DMS114 treated with DMSO at 0.1 percent for 48 hours (cell line): ENCODE results near the gene SF3B5.
"Not testable (repeated sequence)": the region's sequence is repeated elsewhere in the genome, so short reads cannot be mapped to it uniquely, and the experiment has no call there.

ENCODE experiments used
- DNase-seq: peaks from one replicate; lab custom pipeline; 2025; ENCODE audit not compliant: unreplicated experiment; lab: John Stamatoyannopoulos, UW

The SF3B5 gene

GRCh38 chr6:144106206-144106605, 10.8 kb upstream of the SF3B5 start:
- DNase-seq = no peak

GRCh38 chr6:144104898-144105487, 9.6 kb upstream of the SF3B5 start:
- DNase-seq = peak; percentile 43

GRCh38 chr6:144104488-144104887, 9.1 kb upstream of the SF3B5 start:
- DNase-seq = no peak

- DNase-seq = no peak
Measured at GRCh38 chr6:144103026-144103563, 7.7 kb upstream of the SF3B5 start.

- no peak for DNase-seq
Measured at GRCh38 chr6:144098993-144099392, 3.6 kb upstream of the SF3B5 start.

- DNase-seq = no peak
Measured at GRCh38 chr6:144094731-144095133, 641 bp downstream of the SF3B5 start.

GRCh38 chr6:144093658-144094057, 1.7 kb downstream of the SF3B5 start:
- DNase-seq = no peak

GRCh38 chr6:144093236-144093635, 2.1 kb downstream of the SF3B5 start:
- no peak for DNase-seq

- no peak for DNase-seq
Measured at GRCh38 chr6:144090384-144090783, 5.0 kb downstream of the SF3B5 start.

GRCh38 chr6:144087789-144088426, 7.5 kb downstream of the SF3B5 start:
- DNase-seq = no peak

GRCh38 chr6:144086959-144087358, 8.4 kb downstream of the SF3B5 start:
- DNase-seq = no peak

- DNase-seq = no peak
Measured at GRCh38 chr6:144083172-144083571, 12.2 kb downstream of the SF3B5 start.

GRCh38 chr6:144082412-144082811, 13.0 kb downstream of the SF3B5 start:
- not testable (repeated sequence) for DNase-seq

GRCh38 chr6:144077871-144078270, 17.5 kb downstream of the SF3B5 start:
- DNase-seq = no peak

- DNase-seq = no peak
Measured at GRCh38 chr6:144075875-144076274, 19.5 kb downstream of the SF3B5 start.

GRCh38 chr6:144075187-144075586, 20.2 kb downstream of the SF3B5 start:
- DNase-seq = no peak

GRCh38 chr6:144073024-144073423, 22.3 kb downstream of the SF3B5 start:
- DNase-seq = no peak

GRCh38 chr6:144069506-144069905, 25.9 kb downstream of the SF3B5 start:
- no peak for DNase-seq

- no peak for DNase-seq
Measured at GRCh38 chr6:144068794-144069193, 26.6 kb downstream of the SF3B5 start.

- no peak for DNase-seq
Measured at GRCh38 chr6:144066741-144067484, 28.5 kb downstream of the SF3B5 start.

GRCh38 chr6:144066255-144066654, 29.1 kb downstream of the SF3B5 start:
- no peak for DNase-seq

- no peak for DNase-seq
Measured at GRCh38 chr6:144065213-144065660, 30.1 kb downstream of the SF3B5 start.
